ENCODE measurements around the gene PLA2G12A. TPM values are rescaled to one million over a fixed set of nuclear protein-coding genes. Genes with fewer than 3 reads are reported as not detected.
A peak's percentile ranks its signal among the peaks of the same experiment; 100 is the strongest.

Gene PLA2G12A
- total RNA-seq, 4 donors from 2014 or later, result 15.6 to 33.2 (median 20.5) TPM

GRCh38 chr4:109718759-109719158, 11.1 kb downstream of the PLA2G12A start:
- H3K9me3 ChIP-seq, result no peaks in the 10 kb centered on the region
- TF ChIP-seq, protein P1, sequence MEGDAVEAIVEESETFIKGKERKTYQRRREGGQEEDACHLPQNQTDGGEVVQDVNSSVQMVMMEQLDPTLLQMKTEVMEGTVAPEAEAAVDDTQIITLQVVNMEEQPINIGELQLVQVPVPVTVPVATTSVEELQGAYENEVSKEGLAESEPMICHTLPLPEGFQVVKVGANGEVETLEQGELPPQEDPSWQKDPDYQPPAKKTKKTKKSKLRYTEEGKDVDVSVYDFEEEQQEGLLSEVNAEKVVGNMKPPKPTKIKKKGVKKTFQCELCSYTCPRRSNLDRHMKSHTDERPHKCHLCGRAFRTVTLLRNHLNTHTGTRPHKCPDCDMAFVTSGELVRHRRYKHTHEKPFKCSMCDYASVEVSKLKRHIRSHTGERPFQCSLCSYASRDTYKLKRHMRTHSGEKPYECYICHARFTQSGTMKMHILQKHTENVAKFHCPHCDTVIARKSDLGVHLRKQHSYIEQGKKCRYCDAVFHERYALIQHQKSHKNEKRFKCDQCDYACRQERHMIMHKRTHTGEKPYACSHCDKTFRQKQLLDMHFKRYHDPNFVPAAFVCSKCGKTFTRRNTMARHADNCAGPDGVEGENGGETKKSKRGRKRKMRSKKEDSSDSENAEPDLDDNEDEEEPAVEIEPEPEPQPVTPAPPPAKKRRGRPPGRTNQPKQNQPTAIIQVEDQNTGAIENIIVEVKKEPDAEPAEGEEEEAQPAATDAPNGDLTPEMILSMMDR (IDR thresholded peaks at IDR 0.05), result no peak
- TF ChIP-seq EP300 (IDR thresholded peaks at IDR 0.05) (no peak), POLR2A (IDR thresholded peaks at IDR 0.05) (no peak), POLR2AphosphoS5 (IDR thresholded peaks at IDR 0.05) (no peak)
- peaks cover 25% of the 10 kb centered on the region for H3K36me3 ChIP-seq
- no peak overlapping the region for H3K27ac ChIP-seq
- no peak for DNase-seq (ENCODE audit: low spot score in 2 of 2)
- no peaks in the 10 kb centered on the region for H3K27me3 ChIP-seq
- WGBS, result 91% methylated on average over 1 of the region's 1 CpG
- H3K4me1 ChIP-seq, result no peaks in the 10 kb centered on the region
- no peak overlapping the region for H3K4me3 ChIP-seq

- no peak for DNase-seq (ENCODE audit: low spot score in 2 of 2)
- TF ChIP-seq EP300 (IDR thresholded peaks at IDR 0.05), result no peak
- TF ChIP-seq, protein P1 (IDR thresholded peaks at IDR 0.05), result no peak
- no peak for TF ChIP-seq POLR2A (IDR thresholded peaks at IDR 0.05)
- TF ChIP-seq POLR2AphosphoS5 (IDR thresholded peaks at IDR 0.05), result no peak
- 73% methylated on average over 3 of the region's 3 CpGs for WGBS
- peaks cover 45% of the 10 kb centered on the region for H3K36me3 ChIP-seq
- no peaks in the 10 kb centered on the region for H3K4me1 ChIP-seq
- H3K9me3 ChIP-seq, result no peaks in the 10 kb centered on the region
- H3K27me3 ChIP-seq, result no peaks in the 10 kb centered on the region
- H3K27ac ChIP-seq, result no peak overlapping the region
- H3K4me3 ChIP-seq, result no peak overlapping the region
Observed at GRCh38 chr4:109713500-109713899, 16.4 kb downstream of the PLA2G12A start.

DNA sequence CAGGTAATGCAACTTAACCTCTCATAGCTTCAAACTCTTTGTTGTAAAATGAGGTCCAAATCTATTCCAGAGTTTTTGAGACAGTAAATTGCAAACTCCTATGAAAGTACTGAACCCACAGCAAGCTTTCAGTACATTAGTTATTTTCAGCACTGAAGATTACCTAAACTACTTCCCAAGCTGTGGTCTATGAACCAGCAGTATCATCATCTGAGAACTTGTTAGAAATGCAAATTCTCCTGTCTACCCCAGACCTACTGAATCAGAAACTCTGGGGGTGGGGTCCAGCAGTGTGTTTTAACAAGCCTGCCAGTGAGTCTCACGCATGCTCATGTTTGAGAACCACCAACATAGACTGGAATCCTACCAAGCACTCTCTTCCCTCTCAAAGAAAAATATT, 20.9 kb downstream of the PLA2G12A start:
- no peak for DNase-seq (ENCODE audit: low spot score in 2 of 2)
- no peaks in the 10 kb centered on the region for H3K27me3 ChIP-seq
- H3K36me3 ChIP-seq, result peaks cover 27% of the 10 kb centered on the region
- peaks cover 1% of the 10 kb centered on the region for H3K4me1 ChIP-seq
- H3K27ac ChIP-seq, result no peak overlapping the region
- H3K4me3 ChIP-seq, result no peak overlapping the region
- no peak for TF ChIP-seq EP300 (IDR thresholded peaks at IDR 0.05)
- TF ChIP-seq POLR2A (IDR thresholded peaks at IDR 0.05), result no peak
- no peak for TF ChIP-seq POLR2AphosphoS5 (IDR thresholded peaks at IDR 0.05)
- TF ChIP-seq, protein P1 (IDR thresholded peaks at IDR 0.05), result no peak
- 79% methylated on average over 1 of the region's 1 CpG for WGBS
- no peaks in the 10 kb centered on the region for H3K9me3 ChIP-seq

DNA sequence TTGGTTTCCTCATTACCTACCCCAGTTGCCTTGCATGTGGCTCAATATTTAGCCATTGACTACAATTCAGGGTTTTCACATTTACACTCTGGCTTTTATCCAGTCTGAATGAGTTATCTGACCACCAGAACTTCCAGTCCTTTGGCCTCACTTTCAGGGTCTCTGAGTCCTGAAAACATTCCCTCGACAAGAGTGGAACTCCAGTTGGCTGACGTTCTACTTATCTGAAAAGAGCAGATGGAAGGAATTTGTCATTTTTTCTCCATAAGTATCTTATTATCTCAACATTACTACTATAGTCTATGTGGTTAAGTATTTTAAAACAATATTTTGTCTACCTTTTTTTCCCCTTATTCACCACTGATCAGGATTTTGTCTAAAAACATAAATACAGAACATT, 21.4 kb downstream of the PLA2G12A start:
- peaks cover 24% of the 10 kb centered on the region for H3K36me3 ChIP-seq
- DNase-seq (ENCODE audit: low spot score in 2 of 2), result no peak
- no peak for TF ChIP-seq POLR2AphosphoS5 (IDR thresholded peaks at IDR 0.05)
- TF ChIP-seq, protein P1 (IDR thresholded peaks at IDR 0.05), result no peak
- H3K4me3 ChIP-seq, result no peak overlapping the region
- H3K9me3 ChIP-seq, result no peaks in the 10 kb centered on the region
- peaks cover 6% of the 10 kb centered on the region for H3K4me1 ChIP-seq
- 65% methylated on average over 2 of the region's 2 CpGs for WGBS
- H3K27me3 ChIP-seq, result no peaks in the 10 kb centered on the region
- no peak overlapping the region for H3K27ac ChIP-seq

DNA sequence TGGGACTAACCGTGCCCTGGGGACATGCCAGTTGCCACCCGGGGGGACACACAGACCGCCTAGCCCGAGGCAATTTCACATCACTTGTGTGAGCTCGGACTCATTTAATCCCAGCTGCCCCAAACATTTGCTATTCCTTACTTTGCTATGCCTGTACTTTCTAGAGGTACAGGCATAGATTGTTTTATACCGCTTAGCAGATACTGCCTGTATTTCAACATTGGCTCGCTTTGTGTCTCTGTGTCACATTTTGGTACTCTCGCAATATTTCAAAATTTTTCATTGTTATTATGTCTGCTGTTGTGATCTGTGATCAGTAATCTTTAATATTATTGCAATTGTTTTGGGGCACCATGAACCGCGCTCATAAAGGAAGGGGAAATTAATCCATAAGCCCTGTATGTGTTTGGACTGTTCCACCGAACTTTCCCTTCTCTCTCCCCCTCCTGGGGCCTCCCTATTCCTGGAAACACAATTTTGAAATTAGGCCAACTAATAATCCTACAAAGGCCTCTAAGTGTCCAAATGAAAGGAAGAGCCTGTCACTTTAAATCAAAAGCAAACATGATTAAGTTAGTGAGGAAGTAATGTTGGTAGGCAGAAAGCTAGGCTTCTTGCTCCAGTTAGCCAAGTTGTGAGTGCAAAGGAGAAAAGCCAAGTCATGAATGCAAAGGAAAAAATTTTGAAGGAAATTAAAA, 26.1 kb downstream of the PLA2G12A start:
- H3K27me3 ChIP-seq, result no peaks in the 10 kb centered on the region
- peak overlapping the region; percentile 86 for H3K27ac ChIP-seq
- H3K4me1 ChIP-seq, result peaks cover 28% of the 10 kb centered on the region
- peaks cover 7% of the 10 kb centered on the region for H3K36me3 ChIP-seq
- H3K4me3 ChIP-seq, result peak overlapping the region; percentile 77
- TF ChIP-seq, protein P1 (IDR thresholded peaks at IDR 0.05), result no peak
- no peak for TF ChIP-seq POLR2A (IDR thresholded peaks at IDR 0.05)
- no peak for TF ChIP-seq POLR2AphosphoS5 (IDR thresholded peaks at IDR 0.05)
- TF ChIP-seq EP300 (IDR thresholded peaks at IDR 0.05), result no peak
- WGBS, result 11% methylated on average over 11 of the region's 11 CpGs
- H3K9me3 ChIP-seq, result no peaks in the 10 kb centered on the region
- DNase-seq (ENCODE audit: low spot score in 2 of 2), result no peak
